H1 (cell line): ENCODE data around the gene NINJ2. TPM values are rescaled to one million over a fixed set of nuclear protein-coding genes. Genes with fewer than 3 reads are reported as not detected.

Source experiments
- EP300 ChIP-seq, 2 experiments: IDR thresholded peaks; 1 replicate in 1 of 2; 2 replicates in 1 of 2; pipeline ENCODE4 v1.6.1; 2011 to 2012; ENCODE audit warnings: low read depth in 2 of 2, low read length in 2 of 2, mild to moderate bottlenecking in 2 of 2, borderline replicate concordance in 1 of 2, inconsistent platforms in 1 of 2, moderate library complexity in 1 of 2
- NANOG ChIP-seq: IDR thresholded peaks from 2 replicates; pipeline ENCODE4 v1.6.1; 2011; ENCODE audit warnings: low read length, low read depth, mild to moderate bottlenecking, inconsistent platforms; ENCODE audit not compliant: insufficient read depth, poor library complexity, severe bottlenecking
- POU5F1 ChIP-seq: IDR thresholded peaks from 2 replicates; pipeline ENCODE4 v1.6.1; 2011; ENCODE audit warnings: low read depth, mild to moderate bottlenecking, low read length, moderate library complexity
- TCF12 ChIP-seq: IDR thresholded peaks from 2 replicates; pipeline ENCODE4 v1.6.1; 2011; ENCODE audit warnings: low read depth, mild to moderate bottlenecking, low read length
- ZNF274 ChIP-seq: IDR thresholded peaks from 2 replicates; pipeline ENCODE4 v1.7.0; 2012; ENCODE audit warnings: low read length, borderline replicate concordance; ENCODE audit errors: extremely low read depth
- polyA plus RNA-seq, 7 experiments: library from polyadenylated mRNA; depleted of rRNA in 3 of 7; stranded (reverse) in 5 of 7; unstranded in 2 of 7; fragments of >200 nt in 5 of 7; fragments of 200-250 nt in 2 of 7; gene quantifications; 1 replicate in 5 of 7; 2 replicates in 1 of 7; 4 replicates in 1 of 7; pipeline versions ENCODE4 v1.2.1 to v1.2.3, GENCODE V29; 2011 to 2013; ENCODE audit warnings: missing spikeins in 2 of 7, mixed read lengths in 2 of 7
- total RNA-seq: library from RNA; stranded (reverse); fragmentation: NEBNext Ultra II Directional; extraction: Animal tissue kit (Norgen Biotek cat#: 25700); gene quantifications from 2 replicates; pipeline ENCODE4 v1.2.1, GENCODE V29; 2021

NINJ2 gene
- total and polyA plus RNA-seq, 2 of the 8 experiments (the other 6 are each of a cell fraction or from before 2014, with no cell fraction given) = 1.4 TPM; not detected in 1

DNA sequence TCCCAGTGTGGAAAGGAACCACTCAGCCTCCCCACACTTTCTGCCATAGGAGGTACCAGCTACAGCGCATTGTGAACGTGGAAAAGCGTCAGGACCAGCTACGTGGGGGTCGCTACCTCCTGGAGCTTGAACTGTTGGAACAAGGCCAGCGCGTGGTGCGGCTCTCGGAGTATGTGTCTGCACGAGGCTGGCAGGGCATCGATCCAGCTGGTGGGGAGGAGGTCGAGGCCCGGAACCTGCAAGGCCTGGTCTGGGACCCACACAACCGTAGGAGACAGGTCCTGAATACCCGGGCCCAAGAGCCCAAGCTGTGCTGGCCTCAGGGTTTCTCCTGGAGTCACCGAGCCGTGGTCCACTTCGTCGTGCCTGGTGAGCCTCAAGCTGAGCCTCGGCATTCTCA lies 106.7 kb downstream of the NINJ2 start (continued):
- no peak for TF ChIP-seq ZNF274
- no peak for TF ChIP-seq POU5F1
- no peak for TF ChIP-seq NANOG
- no peak for TF ChIP-seq TCF12
- TF ChIP-seq EP300 (IDR thresholded peaks at IDR 0.05; ENCODE audit: borderline replicate concordance in 1 of 2, low read depth in 2 of 2, low read length in 2 of 2) = no peak
